Cardiac fibroblast (primary cell): ENCODE data around the gene ZNF580.

Source experiments
- DNase-seq, 2 donors: peaks; one replicate each; pipeline versions ENCODE4 v3.0.0 to v3.0.0-alpha.2; 2010; ENCODE audit warnings: low read depth in 2 of 2
- H3K4me3 ChIP-seq, 2 donors: replicated peaks in 1 of 2; 1 replicate in 1 of 2; 2 replicates in 1 of 2; pipeline ENCODE4 v1.5.1; 2011; ENCODE audit warnings: low read depth in 2 of 2, low read length in 2 of 2, mild to moderate bottlenecking in 2 of 2, moderate library complexity in 1 of 2
- CTCF ChIP-seq: IDR thresholded peaks from one replicate; pipeline ENCODE4 v1.5.1; 2011; ENCODE audit warnings: low read depth, mild to moderate bottlenecking, low read length, inconsistent platforms

Gene ZNF580

GRCh38 chr19:55601084-55601483 is 39.7 kb upstream of the ZNF580 start:
- peak overlapping the region; percentile 60 to 83 for H3K4me3 ChIP-seq
- DNase-seq: no peak
- no peak for TF ChIP-seq CTCF

DNA sequence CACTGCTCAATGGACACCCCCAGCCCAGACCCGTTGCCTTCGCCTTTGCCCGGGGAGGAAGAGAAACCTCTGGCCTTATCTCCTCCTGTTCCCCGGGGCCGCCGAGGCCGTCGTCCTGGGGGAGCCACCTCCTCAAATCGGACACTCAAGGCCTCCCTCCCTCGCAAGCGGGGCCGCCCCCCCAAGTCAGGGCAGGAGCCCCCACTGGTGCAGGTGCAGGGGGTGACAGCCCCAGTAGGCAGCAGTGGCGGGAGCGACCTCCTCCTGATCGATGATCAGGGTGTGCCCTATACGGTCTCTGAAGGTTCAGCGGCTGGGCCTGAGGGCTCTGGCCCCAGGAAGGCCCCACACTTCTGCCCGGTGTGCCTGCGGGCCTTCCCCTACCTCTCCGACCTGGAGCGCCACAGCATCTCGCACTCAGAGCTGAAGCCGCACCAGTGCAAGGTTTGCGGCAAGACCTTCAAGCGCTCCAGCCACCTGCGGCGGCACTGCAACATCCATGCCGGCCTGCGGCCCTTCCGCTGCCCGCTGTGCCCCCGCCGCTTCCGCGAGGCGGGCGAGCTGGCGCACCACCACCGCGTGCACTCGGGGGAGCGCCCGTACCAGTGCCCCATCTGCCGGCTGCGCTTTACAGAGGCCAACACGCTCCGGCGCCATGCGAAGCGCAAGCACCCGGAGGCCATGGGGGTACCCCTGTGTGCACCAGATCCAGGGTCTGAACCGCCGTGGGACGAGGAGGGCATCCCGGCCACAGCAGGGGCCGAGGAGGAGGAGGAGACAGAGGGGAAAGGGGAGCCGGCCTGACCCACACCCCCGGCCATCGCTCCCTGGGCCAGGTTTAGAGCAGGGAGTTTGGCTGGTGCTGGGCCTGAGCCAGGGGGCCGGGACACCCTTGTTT is 38.4 kb upstream of the ZNF580 start:
- no peak for DNase-seq

DNA sequence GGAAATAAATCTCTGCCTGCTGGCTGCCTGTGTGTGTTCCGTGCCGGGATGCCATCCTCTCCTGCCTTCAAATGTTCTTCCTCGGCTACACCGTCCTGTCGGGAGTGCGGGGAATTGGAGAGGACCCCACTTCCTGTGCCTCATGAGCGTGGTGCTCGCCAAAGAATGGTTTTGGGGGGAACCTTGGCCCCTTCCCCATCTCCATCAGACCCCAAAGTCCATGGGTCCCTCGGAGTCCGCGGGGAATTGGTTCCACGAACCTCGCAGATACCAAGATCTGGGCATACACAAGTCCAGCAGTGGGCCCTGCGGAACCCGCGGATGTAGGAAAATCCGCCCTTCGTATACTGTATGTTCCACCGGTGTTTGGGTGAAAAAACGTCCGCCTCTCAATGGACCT is 37.7 kb upstream of the ZNF580 start:
- DNase-seq: no peak
- TF ChIP-seq CTCF: no peak
- H3K4me3 ChIP-seq: no peak overlapping the region

More for the DNA sequence above, 38.4 kb upstream of the ZNF580 start:
- no peak overlapping the region for H3K4me3 ChIP-seq
- no peak for TF ChIP-seq CTCF

DNA sequence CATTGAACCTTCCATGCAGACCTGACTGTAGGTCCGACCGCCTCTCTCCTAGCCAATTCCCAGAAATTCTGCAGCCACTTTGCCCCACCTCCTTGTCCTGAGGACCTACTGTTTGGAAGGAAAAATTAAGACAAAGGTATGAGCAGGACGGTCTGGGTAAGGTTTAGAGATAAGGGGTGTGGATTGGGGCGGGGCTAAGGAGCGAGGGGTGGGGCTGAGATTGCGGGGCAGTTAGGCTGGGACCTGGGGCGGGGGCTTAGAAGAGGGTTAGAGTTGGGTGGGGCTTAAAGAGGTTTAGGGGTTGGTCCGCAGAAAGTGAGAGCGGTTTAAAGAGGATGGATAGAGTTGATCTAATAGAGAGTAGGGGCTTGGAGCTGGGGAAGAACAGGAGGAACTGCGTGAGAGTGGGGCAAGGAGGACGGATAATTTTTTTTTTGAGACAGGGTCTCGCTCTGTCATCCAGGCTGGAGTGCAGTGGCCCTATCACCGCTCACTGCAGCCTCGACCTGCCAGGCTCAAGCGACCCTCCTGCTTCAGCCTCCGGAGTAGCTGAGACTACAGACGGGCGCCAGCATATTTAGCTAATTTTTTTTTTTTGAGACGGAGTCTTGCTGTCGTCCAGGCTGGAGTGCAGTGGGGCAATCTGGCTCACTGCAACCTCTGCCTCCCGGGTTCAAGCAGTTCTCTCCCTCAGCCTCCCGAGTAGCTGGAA is 37.1 kb upstream of the ZNF580 start:
- TF ChIP-seq CTCF: no peak
- no peak overlapping the region for H3K4me3 ChIP-seq
- DNase-seq: no peak

- peak overlapping the region; percentile 88 to 97 for H3K4me3 ChIP-seq
- peak; percentile 98 for DNase-seq
- no peak for TF ChIP-seq CTCF
These were observed 35.6 kb upstream of the ZNF580 start for GRCh38 chr19:55605207-55605636.

DNA sequence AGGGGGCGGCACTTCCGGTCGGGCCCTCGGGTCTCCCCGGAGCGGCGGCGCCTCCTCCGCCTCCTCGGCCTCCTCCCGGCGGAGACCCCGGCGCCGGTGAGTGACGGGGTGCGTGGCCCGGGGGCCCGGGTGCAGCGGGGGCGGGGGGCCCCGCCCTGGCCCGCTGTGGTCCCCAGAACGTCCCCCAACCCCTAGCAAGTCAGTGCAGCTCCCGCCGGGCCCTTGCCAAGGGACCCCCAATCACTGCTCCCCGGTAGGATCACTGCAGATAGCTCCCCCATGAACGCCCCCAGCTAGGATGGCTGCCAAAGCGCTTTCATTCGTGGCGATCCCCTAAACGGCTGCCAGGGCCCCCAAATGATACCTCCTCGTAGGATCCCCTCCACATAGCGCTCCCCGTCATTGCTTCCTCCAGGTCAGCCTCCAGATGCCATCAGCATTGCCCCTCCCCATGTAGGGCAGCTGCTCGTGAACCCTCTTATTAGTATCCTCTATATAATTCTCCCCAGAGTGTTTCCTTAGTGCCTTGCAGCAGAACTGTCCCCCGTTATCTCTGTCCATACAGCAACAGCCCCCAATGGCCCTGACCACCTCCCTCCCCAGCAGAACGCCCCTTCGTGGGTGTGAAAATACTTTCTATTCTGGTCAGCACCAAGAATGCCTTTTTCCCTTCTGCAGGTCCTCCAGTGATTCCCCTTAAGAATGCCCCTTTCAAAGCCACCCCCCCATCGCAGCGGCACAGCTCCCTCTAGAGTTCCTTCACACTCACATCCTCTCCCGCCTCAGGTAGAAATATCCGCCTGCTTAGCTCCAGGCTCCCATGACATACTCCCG is 34.9 kb upstream of the ZNF580 start, which contains the start of gene ZNF865:
Gene ZNF865 (plus strand): TSS at position 11 of the 834 bp plus-strand sequence. CDS start 7,972 bp downstream, outside the sequence.
- TF ChIP-seq CTCF: peak; percentile 92
- peak within 1 kb of the TSS; percentile 88 to 97 for H3K4me3 ChIP-seq
- DNase-seq: peak; percentile 91
